ENCODE data around the gene ATP13A2.

Gene ATP13A2

DNA sequence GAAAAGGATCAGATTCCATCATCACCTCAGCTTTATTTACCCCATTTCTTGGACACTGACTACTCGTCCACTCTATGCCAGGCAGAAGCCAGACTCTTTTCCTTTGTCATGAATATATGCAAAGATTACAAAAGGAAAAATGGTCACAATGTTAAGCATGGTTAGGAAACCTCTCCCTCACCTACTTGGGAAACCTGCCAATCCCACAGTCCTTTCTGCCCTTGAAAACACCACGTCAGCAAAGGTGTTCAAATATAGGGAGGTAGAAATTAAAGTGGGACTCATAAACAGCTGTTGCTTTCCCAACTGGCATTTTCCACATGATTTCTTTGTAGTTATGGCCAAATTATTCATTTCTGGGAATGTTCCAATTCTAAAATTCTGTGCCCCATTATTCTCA is 16.2 kb upstream of the ATP13A2 start:
- no peak for DNase-seq

DNA sequence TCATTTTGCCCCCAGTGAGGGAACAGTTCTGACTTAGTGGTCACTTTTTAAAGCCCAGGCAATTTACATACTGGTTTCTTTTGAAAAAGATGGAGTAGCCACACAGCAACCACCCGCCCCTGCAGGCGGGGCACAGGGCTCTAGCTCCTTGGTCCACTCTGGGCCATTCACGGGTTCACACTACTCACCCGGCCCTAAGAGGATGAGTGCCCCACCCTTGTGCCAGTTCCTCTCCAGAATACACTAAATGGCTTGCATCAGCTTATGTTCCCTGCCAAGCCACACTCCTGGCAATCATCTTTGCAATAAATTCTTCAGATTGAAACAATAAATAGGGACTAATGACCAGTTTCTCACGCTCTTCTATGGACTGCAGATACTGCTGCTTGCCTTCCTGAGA is 15.7 kb upstream of the ATP13A2 start:
- DNase-seq: no peak

DNA sequence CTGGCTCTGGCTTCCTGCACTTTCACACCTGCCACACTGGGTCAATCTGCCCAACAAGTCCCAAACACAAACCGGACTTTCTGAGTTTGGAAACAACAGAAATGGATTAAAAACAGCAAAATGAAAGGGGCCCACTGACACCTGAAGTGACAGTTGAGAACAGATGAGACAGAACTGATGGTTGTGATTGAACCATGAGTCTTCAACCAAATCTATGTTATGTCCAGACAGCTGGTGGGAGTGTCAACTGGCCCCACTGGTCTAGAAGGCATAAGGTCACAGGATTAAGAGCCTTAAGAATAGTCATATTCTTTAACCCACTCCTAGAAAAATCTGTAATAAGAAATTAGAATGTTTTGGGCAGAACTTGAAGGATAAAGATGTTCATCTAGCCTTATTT is 13.0 kb upstream of the ATP13A2 start:
- no peak for DNase-seq

DNA sequence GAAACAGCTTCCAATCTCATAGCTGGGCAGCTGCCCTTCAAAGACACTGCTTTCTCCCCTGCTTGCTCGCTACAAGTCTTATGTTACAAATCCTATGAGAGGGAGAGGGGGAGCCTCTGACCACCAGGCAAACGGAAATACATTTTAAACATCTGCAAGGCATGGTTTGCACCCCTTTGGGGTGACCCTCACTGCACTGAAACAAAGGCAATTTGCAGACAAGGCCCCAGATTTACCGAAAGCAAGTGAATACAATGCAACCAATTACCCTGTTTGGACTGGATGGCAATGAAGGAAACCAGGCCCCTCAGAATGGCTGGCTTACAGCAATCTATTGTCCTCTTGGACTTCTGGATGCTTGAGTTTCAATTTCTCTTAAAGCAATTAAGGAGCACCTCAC is 11.8 kb upstream of the ATP13A2 start:
- no peak for DNase-seq

DNA sequence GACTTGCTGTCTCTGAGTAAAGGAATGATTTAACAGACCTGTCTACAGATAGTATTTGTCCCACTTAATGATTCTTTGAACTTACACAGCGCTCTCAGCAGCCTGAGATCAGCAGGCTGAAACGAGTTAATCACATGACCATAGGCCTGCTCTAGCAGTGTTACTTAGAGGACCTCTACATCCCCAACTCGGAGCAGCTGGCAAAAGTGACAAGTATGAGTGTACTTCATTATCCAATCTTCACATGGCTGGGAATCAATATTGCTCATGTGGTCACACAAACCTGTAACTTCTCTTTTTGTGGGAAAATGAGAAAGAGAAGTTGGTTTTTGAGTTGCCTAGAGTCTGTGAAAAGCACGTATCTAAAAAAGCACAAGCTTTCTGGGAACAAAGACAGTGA is 11.4 kb upstream of the ATP13A2 start:
- no peak for DNase-seq

DNA sequence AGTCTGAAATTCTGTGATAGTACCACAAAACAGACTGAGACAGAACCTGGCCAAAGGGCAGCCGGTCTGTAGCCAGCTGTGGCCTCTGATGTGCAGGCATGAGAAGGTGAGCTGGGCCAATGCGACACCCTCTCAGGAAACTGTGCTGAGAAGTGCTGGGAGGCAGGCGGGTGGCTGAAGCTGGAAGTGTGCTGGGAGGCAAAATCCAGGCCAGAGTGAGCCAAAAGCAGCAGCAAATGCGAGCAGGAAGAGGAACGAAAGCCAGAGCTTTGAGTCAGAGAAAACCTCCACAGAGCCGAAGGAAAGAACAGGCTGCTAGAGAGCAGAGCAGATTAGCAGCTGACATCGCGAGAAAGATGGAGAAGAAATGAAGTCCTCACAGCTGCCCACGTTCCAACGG is 10.2 kb upstream of the ATP13A2 start:
- no peak for DNase-seq

DNA sequence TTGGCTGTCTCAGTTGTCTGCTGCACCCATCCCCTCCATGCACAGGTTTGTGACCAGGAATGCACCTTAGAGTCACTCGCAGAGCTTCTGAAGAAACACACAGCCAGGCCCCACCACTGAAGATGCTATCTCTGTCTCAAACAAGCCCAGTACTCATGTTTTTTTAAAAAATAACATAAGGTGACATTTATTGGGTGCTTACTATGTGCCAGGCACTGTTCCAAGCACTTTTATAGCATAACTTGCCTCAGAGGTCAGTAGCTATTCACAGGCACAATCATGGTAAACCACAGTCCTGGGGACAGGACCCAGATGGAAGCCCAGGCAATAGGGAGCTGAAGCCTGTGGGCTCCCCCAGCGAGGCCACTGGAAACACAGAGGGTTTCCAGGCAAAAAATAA is 8.8 kb upstream of the ATP13A2 start:
- DNase-seq: no peak

DNA sequence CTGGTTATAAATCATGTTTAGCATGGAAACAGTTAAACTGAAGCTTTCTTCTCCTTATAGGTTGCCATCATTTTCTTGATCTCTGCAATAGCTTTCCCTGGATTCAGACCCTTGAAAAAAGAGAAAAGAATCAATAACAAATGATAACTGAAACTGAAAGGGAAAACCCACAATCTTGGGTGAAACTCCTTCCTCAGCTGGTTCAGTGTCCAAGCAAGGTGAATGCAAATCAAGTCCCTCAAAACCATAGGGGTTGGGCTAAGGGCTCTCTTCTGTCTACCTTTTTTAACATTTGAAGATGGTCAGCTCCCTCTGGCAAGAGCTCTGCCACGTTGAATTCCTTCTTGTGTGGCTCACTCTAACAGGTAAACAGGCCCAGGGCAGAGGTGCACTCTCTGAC is 7.1 kb upstream of the ATP13A2 start:
- no peak for DNase-seq

DNA sequence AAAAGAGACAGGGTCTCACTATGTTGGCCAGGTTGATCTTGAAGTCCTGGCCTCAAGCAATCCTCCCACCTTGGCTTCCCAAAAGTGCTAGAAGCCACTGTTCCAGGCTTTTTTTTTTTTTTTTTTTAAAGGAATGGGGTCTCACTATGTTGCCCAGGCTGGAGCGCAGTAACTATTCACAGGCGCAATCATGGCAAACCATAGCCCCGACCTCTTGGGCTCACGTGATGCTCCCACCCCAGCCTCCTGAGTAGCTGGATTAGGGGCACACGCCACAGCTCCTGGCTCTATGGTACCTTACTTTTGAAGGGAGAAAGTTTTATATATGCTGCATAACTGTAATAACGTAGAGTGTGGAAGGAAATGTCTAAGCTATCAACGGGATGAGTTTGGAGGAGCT is 5.7 kb upstream of the ATP13A2 start:
- no peak for DNase-seq

DNA sequence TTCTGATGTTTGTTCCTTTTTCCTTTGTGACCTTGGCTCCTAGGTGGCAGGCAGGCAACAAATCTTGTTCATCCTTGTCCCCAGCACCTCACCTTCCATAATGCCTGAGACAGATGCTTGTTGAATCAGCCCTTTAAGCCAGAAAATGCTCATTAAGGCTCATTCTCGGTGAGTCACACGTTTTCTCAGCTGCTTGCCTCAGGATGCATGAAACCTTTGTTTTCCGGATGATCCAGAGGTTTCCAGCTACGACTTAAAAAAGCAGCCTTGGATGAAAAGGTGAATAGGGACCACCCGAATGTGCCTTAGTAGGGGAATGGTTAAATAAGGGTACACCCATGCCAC is 4.6 kb upstream of the ATP13A2 start:
- no peak for DNase-seq

DNA sequence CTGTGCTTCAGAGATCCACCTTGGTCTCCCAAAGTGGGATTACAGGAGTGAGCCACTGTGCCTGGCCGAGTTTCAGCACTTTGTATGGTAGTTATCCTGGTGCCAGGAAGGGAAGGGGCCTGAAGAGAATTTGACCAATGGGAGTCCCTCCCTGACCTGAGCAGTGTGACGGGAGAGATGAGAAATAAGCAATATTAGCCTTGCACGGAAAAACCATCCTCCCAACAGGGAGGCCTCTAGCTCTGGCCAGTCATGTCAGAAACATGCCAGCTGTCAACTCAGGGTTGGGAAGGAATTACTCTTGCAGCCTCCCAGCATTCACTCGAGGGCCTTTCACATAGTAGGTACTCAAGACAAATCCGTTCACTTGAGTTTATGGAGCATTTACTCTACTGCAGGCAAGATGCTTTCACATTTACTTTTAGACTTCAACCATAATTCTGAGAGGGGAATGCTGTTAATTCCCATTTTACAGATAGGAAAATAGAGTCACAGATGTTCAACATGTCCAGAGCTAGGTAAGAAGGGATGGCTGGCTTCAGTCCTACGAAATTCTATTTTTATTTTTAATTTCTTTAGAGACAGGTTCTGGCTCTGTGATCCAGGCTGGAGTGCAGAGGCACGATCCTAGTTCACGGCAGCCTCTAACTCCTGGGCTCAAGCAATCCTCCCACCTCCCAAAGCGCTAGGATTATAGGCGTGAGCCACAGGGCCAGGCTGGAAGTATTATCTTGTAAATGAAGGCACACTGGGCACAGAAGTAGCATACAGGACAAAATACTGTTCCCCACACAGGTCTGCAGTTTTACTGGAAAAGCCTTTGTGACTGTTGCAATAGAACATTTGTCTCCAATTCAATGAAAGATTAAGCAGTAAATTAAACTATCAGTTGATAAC is 3.2 kb upstream of the ATP13A2 start:
- no peak for DNase-seq

DNA sequence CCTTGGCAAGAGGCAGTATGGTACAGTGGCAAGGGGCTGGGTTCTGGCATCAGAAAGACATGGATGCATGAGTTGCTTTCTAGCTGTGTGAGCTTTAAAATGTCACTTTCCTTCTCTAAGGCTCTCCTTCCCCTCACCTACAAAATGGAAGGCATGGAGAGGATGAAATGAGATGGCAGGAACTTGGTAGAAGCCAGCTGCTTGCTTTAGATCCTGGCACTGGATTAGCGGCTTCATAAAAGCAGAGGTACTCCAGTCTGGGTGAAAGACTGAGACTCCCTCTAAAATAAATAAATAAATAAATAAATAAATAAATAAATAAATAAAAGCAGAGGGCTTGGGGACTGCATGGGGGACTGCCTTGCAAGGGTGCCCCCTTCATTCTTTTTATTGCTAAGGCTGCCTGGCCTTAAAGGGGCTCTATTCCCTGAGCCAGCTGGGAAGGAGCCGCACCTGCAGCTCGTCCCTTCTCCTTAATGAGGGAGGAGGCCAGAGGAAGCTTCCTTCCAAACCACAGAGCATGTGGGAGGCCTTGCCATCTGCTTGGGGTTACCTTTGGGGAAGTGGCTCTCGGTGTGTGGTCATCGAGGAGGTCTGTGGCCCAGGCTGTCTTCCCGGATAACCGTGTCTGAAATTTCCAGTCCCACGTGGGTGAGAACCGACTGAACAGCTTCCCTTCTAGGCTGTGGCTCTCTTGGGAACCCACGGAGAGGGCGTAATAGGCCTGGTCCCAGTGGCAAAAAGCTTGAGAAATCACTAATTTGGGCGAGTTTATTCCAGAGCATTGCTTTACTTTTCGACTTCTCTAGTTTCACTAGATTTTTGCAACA is 2.0 kb upstream of the ATP13A2 start:
- peak; percentile 77 to 81 for DNase-seq

DNA sequence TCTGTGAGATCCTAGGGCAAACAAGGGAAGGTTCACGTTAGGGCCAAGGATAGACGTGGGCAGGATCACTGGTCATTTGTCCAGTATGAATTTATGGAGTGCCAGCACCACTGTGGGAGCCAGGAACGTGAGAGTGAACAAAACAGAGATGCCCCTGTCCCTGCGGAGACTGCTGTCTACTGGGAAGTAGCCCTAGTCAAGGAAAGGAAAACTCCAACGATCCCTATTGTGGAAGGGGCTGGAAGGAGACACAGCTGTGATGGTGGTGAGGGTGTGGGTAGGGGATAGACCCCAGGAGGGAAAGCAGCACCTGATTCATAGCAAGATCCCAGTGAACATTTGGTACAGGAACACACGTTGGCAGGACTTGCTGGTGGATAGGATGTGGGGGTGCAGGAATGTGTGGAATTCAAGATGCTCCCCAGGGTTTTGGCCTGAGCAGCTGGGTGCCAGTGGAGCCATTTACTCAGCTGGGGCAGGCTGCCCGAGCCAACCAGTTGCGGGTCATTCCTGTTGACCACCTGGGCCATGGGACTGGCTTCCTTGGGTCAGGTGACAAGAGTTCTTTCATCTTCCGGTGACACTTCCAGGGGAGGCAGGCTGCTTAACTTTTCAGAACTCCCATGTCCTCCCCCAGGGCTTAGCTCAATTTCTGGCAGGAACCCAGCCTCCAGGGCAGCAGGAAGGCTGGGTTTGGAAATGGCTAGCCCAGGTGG is 1.2 kb upstream of the ATP13A2 start:
- no peak for DNase-seq

DNA sequence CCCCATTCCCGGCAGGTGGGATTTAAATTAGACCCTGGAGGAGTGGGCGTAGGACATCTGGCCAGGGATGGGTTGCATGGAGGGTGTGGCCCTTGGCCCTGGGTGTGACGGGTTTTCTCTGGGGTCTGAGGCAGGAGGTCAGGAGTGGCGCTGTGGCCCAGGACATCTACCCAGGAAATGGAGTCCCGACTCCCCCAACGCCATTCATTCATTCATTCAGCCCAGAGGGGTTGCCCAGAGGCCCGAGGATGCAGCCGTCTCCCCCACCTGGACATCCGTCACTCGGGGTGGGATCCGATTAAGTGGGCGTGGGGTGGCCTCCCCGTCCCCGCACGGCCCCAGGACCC is 663 bp downstream of the ATP13A2 start:
- no peak for DNase-seq

DNA sequence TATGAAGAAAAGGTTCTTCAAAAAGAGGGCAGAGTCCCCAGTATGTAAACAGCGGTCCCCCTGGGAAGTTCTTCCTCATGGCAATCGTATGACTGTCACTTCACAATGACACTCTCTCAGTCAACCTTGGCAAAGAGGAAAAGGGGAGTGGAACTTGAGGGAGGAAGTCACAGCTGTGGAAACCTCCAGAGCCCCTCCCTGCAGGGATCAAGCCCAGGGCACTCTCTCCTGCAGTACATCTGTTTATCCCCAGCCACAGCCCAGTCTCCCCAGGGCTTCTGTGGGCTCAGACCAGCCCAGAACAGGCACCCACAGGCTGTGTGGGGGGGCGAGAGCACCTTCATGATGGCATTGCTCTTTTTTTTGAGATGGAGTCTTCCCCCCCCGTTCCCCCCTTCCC is 2.0 kb downstream of the ATP13A2 start:
- peak; percentile 76 to 83 for DNase-seq

DNA sequence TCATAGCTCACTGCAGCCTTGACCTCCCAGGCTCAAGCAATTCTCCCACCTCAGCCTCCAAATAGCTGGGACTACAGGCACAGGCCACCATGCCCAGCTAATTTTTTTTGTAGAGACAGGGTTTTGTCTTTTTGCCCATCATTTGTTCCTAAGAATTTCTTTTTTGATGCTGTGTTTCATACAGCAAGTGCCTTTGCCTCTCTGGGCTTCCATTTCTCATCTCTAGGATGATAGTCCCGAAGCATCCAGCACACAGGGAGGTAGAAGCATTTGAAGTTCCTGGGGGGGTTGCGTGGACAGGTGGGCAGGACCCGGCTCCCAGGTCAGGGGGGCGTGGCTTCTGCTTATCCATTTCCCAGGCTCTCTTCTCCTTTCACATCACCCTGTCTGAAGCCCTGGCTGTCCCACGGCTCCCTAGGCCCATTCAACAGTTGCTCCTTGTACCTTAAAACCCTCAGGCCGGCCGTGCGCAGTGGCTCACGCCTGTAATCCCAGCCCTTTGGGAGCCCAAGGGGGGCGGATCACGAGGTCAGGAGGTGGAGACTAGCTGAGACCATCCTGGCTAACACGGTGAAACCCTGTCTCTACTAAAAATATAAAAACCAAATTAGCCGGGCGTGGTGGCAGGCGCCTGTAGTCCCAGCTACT is 3.4 kb downstream of the ATP13A2 start:
- no peak for DNase-seq

DNA sequence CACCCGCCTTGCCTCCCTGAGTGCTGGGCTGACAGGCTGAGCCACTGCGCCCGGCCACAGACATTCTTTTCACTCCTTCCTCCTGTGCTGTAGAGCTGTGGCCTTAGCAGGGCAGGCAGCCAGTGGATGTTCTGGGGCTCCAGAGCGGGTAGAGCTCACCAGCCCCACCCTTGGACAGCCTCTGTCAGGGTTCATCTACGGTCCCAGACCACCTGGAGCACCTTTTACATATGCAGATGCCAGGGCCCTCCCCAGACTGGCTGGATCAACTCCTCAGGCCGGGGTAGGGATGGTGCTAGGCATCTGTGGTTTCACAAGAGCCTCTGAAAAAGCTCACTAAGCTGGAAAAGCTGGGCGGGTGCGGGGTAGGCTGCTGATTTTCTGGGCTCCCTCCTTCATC is 4.6 kb downstream of the ATP13A2 start:
- DNase-seq: no peak

DNA sequence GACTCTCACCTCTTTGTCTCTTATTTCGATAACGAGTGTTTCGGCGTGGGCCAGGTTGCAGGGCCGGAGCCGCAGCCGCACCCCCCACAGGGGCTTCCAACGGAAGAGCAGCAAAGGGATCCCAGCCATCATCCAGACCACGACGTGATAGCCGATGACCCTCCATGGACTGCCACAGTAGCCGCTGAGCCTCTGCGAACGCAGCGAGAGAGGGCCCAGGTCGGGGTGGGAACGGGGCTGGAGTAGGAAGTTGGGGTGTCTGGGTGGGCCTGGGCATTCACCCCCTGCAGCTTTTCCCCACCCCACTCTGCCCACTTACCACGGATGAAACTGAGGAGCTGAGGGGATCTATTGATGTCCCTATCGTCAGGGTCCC is 6.4 kb downstream of the ATP13A2 start:
- DNase-seq: no peak

DNA sequence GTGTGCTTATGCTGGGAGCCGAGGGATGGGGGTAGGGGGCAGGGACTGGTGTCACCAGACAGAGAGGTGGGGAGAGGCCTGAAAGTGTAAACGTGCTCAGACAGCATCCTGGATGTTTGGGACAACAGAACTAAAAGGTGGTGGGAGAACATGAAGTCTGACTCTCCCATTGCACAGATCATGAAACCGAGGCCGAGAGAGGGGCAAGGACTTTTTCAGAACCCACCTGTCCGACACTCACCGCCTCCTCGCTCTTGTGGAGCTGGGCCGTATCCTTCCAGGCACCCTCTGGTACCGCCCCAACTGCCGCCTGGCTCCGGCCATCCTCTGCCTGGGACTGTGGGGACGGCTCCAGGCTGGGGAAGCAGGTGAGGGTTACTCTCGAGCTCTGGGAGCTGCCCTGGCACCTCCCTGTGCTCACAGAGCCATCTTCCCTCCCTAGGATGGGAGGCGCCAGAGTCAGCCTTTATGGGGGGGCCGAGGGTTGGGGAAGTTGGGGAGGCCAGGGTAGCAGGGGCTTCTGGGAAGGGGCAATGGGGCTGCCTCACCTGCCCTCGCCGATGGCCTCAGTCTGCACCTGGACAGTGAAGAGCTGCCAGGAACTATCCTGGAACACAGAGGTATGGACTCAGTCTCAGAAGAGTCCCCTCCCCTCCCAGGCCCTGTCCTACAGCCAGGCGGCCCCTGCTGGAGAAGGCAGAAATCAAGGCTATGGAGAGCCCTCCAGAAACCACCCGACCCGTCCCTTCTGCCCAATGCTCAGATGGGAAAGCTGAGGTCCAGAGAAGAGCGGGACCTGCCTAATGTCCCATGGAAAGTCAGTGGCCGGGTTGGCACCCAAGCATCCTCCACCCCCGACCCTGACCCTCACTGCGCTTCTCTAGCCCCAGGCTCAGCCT is 7.0 kb downstream of the ATP13A2 start:
- no peak for DNase-seq

DNA sequence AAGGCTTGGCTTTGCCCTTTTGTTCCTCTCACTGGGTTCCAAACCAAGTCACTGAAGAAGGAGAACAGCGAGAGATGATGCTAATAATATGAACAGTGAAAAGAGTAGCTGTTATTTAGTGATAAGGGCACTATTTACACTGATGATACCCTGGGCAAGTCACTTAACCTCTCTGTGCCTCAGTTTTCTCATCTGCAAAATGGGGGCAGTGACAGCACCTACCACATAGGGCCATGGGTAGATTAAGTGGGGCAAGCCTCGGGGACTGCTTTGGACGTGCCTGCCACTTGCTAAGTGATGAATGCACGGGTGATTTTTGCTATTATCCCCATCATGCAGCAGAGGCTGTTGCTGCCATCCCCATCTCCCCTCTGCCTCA is 9.2 kb downstream of the ATP13A2 start:
- DNase-seq: no peak

DNA sequence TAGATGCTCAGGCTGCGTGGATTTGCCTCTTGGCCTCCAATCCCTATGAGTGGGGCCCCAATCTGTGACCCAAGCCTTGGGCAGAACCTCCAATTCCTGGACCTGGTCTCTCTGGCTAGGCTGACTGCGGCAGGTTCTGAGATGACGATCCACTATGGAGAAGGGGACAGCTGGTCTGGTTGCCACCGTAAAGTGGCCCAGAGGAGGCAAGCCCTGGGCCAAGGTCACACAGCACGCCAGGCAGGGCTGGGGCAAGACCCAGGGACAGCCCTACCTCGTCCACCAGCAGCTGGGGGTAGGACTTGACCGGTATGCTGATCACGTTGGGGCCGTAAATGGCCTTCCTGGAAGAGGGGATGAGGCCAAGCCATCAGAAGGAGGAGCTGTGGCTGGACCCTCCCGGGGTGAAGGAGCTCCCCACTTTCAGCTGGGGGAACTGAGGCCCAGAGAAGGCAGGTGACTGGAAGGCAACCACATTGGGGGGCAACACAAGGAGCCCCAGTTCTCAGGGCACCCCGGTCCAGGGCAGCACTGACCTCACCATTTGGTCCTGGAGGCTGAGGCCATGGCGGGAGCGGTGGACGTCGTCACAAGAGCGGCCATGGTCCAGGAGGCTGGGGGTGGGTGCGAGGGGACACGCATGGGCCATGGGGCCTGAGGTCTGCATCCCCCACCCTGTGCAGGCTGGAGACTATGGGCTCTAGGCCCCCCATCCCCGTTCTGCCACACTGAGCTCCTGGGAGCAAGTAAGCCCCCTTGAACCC is 9.8 kb downstream of the ATP13A2 start:
- DNase-seq: no peak

DNA sequence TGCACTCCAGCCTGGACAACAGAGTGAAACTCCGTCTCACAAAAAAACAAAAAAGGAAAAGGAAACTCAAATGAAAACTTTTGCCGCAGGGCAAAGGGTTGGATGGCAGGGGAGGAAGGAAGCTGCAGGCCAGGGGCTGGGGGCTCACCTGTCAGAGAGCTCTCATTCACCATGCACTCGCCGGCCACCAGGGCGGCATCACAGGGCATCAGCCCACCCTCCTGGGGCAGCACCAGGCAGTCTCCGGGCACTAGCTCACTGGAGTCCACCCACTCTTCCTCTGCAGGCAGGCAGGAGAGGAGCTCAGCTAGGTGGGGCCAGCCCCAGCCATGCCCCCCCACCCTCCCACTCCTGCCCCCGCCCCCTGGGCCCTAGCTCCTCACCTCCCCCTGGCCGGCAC is 11.9 kb downstream of the ATP13A2 start:
- no peak for DNase-seq
